SH-SY5Y (cell line): Measurements from ENCODE around the gene KRT4.

Experiments used
- GATA2 ChIP-seq: IDR thresholded peaks from 2 replicates; pipeline ENCODE4 v1.6.1; 2011; ENCODE audit warnings: mild to moderate bottlenecking, low read depth, low read length
- GATA3 ChIP-seq: IDR thresholded peaks from 2 replicates; pipeline ENCODE4 v1.6.1; 2011; ENCODE audit warnings: low read depth, mild to moderate bottlenecking, low read length, moderate library complexity

KRT4 gene

GRCh38 chr12:52811191-52812072 lies 2.5 kb downstream of the KRT4 start:
- no peak for TF ChIP-seq GATA3
- TF ChIP-seq GATA2 = no peak

- TF ChIP-seq GATA2 = no peak
- TF ChIP-seq GATA3 = no peak
Measured at GRCh38 chr12:52810554-52810953, 3.4 kb downstream of the KRT4 start.

- no peak for TF ChIP-seq GATA2
- no peak for TF ChIP-seq GATA3
Measured at GRCh38 chr12:52809166-52809565, 4.8 kb downstream of the KRT4 start.

- no peak for TF ChIP-seq GATA2
- TF ChIP-seq GATA3 = no peak
Measured at GRCh38 chr12:52808573-52809160, 5.2 kb downstream of the KRT4 start.

GRCh38 chr12:52807544-52808470 lies 6.1 kb downstream of the KRT4 start:
- no peak for TF ChIP-seq GATA3
- no peak for TF ChIP-seq GATA2

- no peak for TF ChIP-seq GATA2
Measured at GRCh38 chr12:52806821-52807543, 6.9 kb downstream of the KRT4 start.

GRCh38 chr12:52806169-52806811 lies 7.6 kb downstream of the KRT4 start:
- TF ChIP-seq GATA2 = no peak

GRCh38 chr12:52805739-52806138 lies 8.2 kb downstream of the KRT4 start:
- TF ChIP-seq GATA3 (no peak), GATA2 (no peak)

GRCh38 chr12:52805000-52805399 lies 8.9 kb downstream of the KRT4 start:
- no peak for TF ChIP-seq GATA2
- no peak for TF ChIP-seq GATA3

GRCh38 chr12:52802442-52802841 lies 11.5 kb downstream of the KRT4 start:
- TF ChIP-seq GATA3 = no peak
- no peak for TF ChIP-seq GATA2

- TF ChIP-seq GATA2 (no peak), GATA3 (no peak)
Measured at GRCh38 chr12:52801773-52802172, 12.1 kb downstream of the KRT4 start.

- no peak for TF ChIP-seq GATA2
- no peak for TF ChIP-seq GATA3
Measured at GRCh38 chr12:52800259-52800917, 13.5 kb downstream of the KRT4 start.

GRCh38 chr12:52799505-52800211 lies 14.3 kb downstream of the KRT4 start:
- TF ChIP-seq GATA2 = no peak
- no peak for TF ChIP-seq GATA3
